Naive B cell (primary cell): ENCODE data around the gene PRICKLE4. TPM values are rescaled to one million over a fixed set of nuclear protein-coding genes. Genes with fewer than 3 reads are reported as not detected.
"Not testable (repeated sequence)": the region's sequence is repeated elsewhere in the genome, so short reads cannot be mapped to it uniquely, and the experiment has no call there.

Source experiments
- ATAC-seq, 2 donors: fragments of 150-1000 bp; cut with Tn5 transposase; 2 replicates each; pipeline ENCODE4 v1.10.0; 2021; ENCODE audit warnings: low read depth in 2 of 2, mild to moderate bottlenecking in 2 of 2, moderate library complexity in 2 of 2
- DNase-seq: peaks from one replicate; pipeline ENCODE4 v3.0.0; 2022
- H3K27ac Mint-ChIP-seq, 6 donors: one replicate each; pipeline ENCODE4 v1.8.0; 2020 to 2022; ENCODE audit warnings: mild to moderate bottlenecking in 6 of 6, mixed read lengths in 6 of 6, moderate library complexity in 5 of 6, inconsistent platforms in 2 of 6
- H3K27me3 Mint-ChIP-seq, 3 donors: one replicate each; pipeline ENCODE4 v1.8.0; 2021 to 2022; ENCODE audit warnings: mixed read lengths in 3 of 3, mild to moderate bottlenecking in 1 of 3
- H3K36me3 Mint-ChIP-seq, 2 donors: one replicate each; pipeline ENCODE4 v1.8.0; 2020 to 2022; ENCODE audit warnings: mixed read lengths in 2 of 2, inconsistent platforms in 1 of 2, mild to moderate bottlenecking in 1 of 2
- H3K4me1 Mint-ChIP-seq, 3 donors: one replicate each; pipeline ENCODE4 v1.8.0; 2020 to 2022; ENCODE audit warnings: mixed read lengths in 3 of 3, inconsistent platforms in 1 of 3, mild to moderate bottlenecking in 1 of 3, moderate library complexity in 1 of 3
- H3K4me3 Mint-ChIP-seq, 8 donors: one replicate each; pipeline ENCODE4 v1.8.0; 2020 to 2022; ENCODE audit warnings: mild to moderate bottlenecking in 8 of 8, mixed read lengths in 8 of 8, moderate library complexity in 8 of 8, inconsistent platforms in 2 of 8
- H3K9me3 Mint-ChIP-seq, 7 donors: one replicate each; pipeline ENCODE4 v1.8.0; 2020 to 2022; ENCODE audit warnings: mixed read lengths in 7 of 7, mild to moderate bottlenecking in 5 of 7, inconsistent platforms in 2 of 7, moderate library complexity in 1 of 7
- polyA plus RNA-seq, 6 donors: library from polyadenylated mRNA; unstranded; fragments of 300-500 nt; fragmentation: Illumina TruSeq; gene quantifications; one replicate each; pipeline ENCODE4 v1.2.3, GENCODE V29; 2021; ENCODE audit warnings: low read depth in 6 of 6

PRICKLE4 gene
- polyA plus RNA-seq, 6 donors from 2014 or later, result not detected

DNA sequence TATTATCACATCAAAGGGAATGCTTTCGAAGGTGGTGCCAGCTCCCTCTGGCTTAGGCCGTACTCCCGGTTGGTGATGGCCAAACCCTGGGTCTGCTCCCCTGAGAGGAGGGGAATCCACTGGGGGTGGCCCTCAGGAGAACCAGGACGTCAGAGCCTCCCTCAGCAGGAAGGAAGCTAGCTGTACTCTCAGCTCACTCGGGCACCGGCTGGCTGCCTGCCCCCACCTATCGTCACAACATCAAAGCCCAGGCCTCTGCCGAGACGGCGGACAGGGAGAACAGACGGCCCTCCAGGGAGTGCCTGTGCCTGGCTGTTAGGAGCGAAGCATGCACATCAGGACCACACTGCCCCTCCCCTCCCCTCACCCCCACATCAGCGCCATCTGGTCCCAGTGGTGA, 24.2 kb upstream of the PRICKLE4 start:
- ATAC-seq (peak; percentile 37 to 38), DNase-seq (no peak)
- no peaks in the 10 kb centered on the region for H3K36me3 Mint-ChIP-seq
- no peaks in the 10 kb centered on the region for H3K9me3 Mint-ChIP-seq
- peaks cover 0 to 2% (median 0%) of the 10 kb centered on the region in 3 donors for H3K4me1 Mint-ChIP-seq
- H3K27ac Mint-ChIP-seq, result no peak overlapping the region
- H3K27me3 Mint-ChIP-seq, result peaks cover 0 to 7% (median 5%) of the 10 kb centered on the region in 3 donors
- H3K4me3 Mint-ChIP-seq, result no peak overlapping the region

DNA sequence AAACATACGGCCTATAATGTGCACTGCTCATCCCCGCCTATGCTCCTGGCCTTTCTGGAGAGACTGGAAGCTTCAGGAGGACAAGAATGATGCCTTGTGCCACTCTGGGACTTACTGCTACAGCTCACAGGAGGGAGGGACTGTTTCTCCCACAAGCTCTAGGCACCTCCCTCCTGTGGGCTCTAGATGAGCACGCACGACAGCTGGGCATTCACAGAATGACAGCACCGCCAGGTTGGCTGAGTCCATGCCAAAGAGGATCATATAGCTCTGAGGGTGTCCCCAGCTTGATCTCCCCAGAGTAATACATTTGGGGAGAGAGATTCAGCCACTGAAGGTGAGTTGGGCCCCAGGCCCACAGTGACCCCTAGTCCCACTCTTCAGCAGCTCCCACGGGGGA, 23.3 kb upstream of the PRICKLE4 start:
- no peak for ATAC-seq
- Mint-ChIP-seq H3K9me3 (no peaks in the 10 kb centered on the region), H3K4me3 (no peak overlapping the region), H3K36me3 (no peaks in the 10 kb centered on the region), H3K4me1 (peaks cover 0 to 2% (median 0%) of the 10 kb centered on the region in 3 donors), H3K27me3 (peaks cover 0 to 7% (median 5%) of the 10 kb centered on the region in 3 donors), H3K27ac (no peak overlapping the region)
- DNase-seq, result no peak

DNA sequence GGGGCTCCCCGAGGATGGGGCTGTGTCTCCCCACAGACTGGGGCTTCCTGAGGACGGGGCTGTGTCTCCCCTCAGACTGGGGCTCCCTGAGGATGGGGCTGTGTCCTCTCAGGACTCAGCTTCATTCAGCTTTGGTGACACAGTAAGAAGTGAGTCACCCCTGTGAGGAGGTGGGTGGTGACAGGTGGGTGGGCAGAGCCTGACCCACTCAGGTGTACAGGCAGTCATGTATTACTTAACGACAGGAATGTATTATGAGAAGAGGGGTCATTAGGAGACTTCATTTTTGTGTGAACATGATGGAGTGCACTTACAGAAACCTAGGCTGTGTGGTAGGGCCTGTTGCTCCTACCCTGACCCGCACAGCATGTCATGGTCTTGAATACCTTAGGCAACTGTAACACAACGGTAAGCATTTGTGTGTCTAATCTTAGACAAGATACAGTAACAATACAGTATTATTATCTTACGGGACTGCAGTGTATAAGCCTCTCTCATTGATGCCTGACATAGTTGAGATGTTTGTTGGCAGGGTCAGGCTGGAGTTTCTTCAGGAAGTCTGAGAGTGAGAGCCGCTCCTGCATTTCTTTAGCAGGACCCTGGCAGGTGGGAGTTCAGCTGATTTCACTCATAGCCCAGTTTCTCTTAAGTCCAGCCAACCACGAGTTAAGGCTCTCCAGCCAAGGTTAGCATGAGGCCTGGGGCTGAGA, 22.5 kb upstream of the PRICKLE4 start:
- no peak overlapping the region for H3K27ac Mint-ChIP-seq
- H3K4me3 Mint-ChIP-seq, result no peak overlapping the region
- peaks cover 0 to 12% (median 5%) of the 10 kb centered on the region in 3 donors for H3K27me3 Mint-ChIP-seq
- no peaks in the 10 kb centered on the region for H3K36me3 Mint-ChIP-seq
- no peaks in the 10 kb centered on the region for H3K9me3 Mint-ChIP-seq
- ATAC-seq (no peak), DNase-seq (no peak)
- peaks cover 0 to 2% (median 0%) of the 10 kb centered on the region in 3 donors for H3K4me1 Mint-ChIP-seq

DNA sequence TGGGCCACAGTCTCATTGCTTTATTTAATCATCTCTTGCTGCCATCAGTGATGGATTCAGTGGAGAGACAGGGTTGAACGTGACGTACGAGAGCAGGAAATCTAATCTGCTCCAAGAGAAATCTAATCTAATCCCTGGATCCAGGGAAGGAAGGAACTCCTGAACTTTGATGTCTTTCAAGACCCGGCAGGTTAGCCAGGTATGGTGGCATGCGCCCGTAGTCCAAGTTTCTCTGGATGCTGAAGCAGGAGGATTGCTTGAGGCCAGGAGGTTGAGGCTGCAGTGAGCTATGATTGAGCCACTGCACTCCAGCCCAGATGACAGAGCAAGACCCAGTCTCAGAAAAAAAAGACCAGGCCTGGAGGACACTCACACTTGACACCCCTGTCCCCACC, 21.9 kb upstream of the PRICKLE4 start:
- Mint-ChIP-seq H3K9me3 (no peaks in the 10 kb centered on the region), H3K4me1 (peaks cover 0 to 2% (median 0%) of the 10 kb centered on the region in 3 donors), H3K27me3 (peaks cover 0 to 16% (median 5%) of the 10 kb centered on the region in 3 donors), H3K36me3 (no peaks in the 10 kb centered on the region), H3K4me3 (no peak overlapping the region), H3K27ac (no peak overlapping the region)
- ATAC-seq (no peak), DNase-seq (no peak)

DNA sequence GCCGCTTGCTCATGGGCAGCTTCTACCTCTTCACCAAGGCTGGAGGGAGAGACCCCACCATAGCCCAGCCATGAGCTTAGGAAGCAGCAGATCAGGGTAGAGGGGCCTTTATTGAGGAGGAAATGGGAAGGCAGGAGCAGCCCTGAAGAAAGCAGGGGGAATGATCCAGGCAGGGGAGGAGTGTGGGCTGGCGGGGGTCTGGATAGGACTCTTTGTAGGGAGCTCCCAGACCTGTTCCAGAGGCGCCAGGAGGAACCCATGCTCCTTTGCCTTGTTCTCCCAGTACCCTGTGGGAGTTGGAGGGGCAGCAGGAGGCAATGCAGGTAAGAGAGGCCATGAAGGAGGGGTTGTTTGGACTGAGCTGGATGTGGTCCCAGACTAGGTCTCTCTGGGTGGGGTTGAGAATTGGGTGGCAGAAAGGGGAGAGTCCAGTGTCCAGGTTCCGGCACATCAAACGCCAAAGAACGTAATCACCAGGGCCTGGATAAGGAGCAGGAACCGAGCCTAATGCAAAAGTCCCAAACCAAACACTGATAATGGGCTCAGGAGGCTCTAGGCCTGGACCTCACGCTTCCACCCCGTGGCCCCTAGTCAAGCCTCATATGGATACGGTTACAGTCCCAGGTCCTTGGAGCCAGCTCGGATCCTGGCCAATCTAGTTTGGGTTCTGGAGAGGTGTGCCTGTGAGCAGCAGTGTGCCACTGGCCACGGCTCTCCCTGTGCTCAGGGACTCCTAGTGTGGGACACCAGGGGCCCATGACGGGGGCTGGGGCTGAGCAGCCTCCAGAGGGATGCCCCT, 21.3 kb upstream of the PRICKLE4 start:
- H3K27ac Mint-ChIP-seq, result peak overlapping the region in 1 of 6 donors; percentile 29
- H3K4me1 Mint-ChIP-seq, result peaks cover 0 to 2% (median 0%) of the 10 kb centered on the region in 3 donors
- no peaks in the 10 kb centered on the region for H3K9me3 Mint-ChIP-seq
- DNase-seq (no peak), ATAC-seq (no peak)
- H3K36me3 Mint-ChIP-seq, result no peaks in the 10 kb centered on the region
- H3K4me3 Mint-ChIP-seq, result no peak overlapping the region
- peaks cover 0 to 11% (median 5%) of the 10 kb centered on the region in 3 donors for H3K27me3 Mint-ChIP-seq

DNA sequence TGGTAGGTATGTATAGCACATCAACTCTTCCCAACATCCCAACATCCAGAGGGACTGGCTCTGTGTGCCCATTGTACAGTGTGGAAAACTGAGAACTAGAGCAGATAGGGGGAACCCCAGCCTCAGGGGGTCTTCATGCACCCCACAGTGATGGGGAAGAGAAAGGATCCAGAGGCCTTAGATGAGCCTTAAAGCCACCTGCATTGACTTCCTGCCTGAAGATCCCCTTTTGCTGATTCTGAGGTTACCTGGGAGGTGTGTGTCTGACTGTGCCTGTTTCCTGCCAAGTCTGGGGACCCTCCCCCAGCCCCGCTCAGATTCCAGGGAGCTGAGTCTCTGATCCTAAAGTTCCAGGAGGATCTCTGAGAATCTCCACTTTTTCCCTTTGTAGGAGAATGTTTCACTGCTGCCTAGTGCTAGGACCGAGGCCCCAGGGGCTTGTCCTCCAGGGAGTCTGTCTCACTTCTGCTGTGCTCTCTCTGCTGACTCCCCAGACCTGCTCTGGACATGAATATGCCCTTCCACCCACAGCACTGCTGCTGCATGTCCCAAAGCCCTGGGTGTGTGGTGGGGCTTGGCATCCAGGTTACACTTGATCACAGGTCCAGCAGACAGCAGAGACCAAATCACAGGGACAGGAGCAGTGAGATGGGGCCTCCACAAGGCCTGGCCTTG, 20.5 kb upstream of the PRICKLE4 start:
- peak overlapping the region in 1 of 6 donors; percentile 33 for H3K27ac Mint-ChIP-seq
- no peak for DNase-seq
- H3K9me3 Mint-ChIP-seq, result no peaks in the 10 kb centered on the region
- H3K36me3 Mint-ChIP-seq, result no peaks in the 10 kb centered on the region
- peaks cover 0 to 2% (median 0%) of the 10 kb centered on the region in 3 donors for H3K4me1 Mint-ChIP-seq
- no peak overlapping the region for H3K4me3 Mint-ChIP-seq
- ATAC-seq, result no peak
- peaks cover 0 to 11% (median 5%) of the 10 kb centered on the region in 3 donors for H3K27me3 Mint-ChIP-seq

DNA sequence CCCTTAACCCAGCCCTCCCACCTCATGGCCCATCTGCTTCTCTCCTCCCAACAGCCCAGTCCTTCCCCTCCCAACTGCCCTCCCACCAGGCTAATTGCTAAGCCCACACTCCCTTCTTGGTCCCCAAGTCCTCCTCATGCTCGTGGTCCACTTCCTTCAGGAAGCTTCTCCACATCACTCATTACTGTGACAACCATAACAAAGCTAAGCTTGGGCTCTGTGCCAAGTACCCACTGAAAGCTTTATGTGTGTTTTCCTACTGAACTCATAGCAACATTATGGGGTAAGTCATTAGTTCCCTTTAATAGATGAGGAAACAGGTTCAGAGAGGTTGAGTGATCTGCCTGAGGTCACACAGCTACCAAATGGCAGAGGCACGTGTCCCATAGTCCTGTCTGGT, 17.1 kb upstream of the PRICKLE4 start:
- Mint-ChIP-seq H3K9me3 (no peaks in the 10 kb centered on the region), H3K27me3 (peaks cover 0 to 11% (median 0%) of the 10 kb centered on the region in 3 donors), H3K4me1 (no peaks in the 10 kb centered on the region), H3K36me3 (no peaks in the 10 kb centered on the region), H3K4me3 (no peak overlapping the region), H3K27ac (no peak overlapping the region)
- ATAC-seq (no peak), DNase-seq (no peak)

DNA sequence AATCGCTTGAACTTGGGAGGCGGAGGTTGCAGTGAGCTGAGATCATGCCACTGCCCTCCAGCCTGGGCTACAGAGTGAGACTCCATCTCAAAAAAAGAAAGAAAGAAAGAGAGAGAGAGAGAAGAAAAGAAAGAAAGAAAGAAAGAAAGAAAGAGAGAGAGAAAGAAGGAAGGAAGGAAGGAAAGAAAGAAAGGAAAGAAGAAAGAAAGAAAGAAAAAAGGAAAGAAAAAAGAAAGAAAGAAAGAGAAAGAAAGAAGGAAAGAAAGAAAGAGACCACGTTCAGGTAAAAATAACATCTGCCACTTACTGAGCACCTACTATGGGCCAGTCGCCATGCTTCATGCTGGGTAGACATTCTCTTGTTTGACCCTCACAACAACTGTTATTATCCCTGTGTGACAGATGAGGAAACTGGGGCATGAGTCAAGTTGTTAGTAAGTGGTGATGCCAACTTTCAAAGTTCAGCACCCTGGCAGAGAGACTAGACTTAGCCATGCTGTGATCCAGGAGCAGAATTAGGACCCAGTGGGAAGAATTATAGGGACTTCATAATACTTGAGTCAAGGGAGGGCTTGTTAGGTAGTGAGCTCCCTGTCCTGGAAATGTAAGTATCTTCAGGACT, 14.4 kb upstream of the PRICKLE4 start:
- peak overlapping the region in 1 of 8 donors; percentile 18 for H3K4me3 Mint-ChIP-seq
- not testable (repeated sequence) for H3K36me3 Mint-ChIP-seq, ATAC-seq, H3K9me3 Mint-ChIP-seq, H3K27ac Mint-ChIP-seq, H3K4me1 Mint-ChIP-seq, DNase-seq
- peaks cover 0 to 11% (median 0%) of the 10 kb centered on the region in 3 donors for H3K27me3 Mint-ChIP-seq

DNA sequence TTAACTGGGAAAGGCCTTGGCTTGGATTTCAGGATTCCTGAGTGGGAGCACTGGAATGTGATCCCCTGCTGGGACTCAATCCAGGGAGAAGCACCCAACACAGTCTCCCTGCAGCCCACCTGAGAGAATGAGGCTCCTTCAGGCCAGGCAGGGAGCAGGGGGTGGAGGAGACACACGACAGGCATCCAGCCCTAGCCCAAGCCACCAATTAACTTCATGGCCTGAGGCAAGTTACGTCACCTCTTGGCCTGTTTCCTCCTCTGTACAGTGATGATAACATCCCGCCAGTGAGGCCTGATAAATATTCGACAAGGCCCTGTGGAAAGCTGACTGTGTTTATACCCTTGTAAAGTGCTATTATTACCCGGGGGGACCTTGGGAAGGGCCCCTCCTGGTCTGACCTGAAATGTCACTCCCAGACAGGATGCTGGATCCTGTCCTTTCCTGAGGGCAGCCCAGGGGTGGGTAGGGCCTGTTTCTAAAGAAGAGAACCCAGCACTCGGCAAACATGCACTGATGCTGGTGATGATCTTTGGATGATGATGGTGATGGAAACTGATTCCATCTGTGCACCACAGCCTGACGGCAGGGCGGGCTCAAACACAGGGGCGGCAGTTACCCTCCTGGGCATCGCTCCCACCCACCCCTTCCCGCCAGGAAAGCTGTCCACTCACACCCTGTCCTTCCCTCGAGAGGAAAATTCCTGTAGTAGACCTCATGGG, 13.3 kb upstream of the PRICKLE4 start:
- peaks cover 5 to 15% of the 10 kb centered on the region in 2 donors for H3K36me3 Mint-ChIP-seq
- peaks cover 0 to 11% (median 0%) of the 10 kb centered on the region in 3 donors for H3K27me3 Mint-ChIP-seq
- no peak for ATAC-seq
- H3K27ac Mint-ChIP-seq, result no peak overlapping the region
- no peaks in the 10 kb centered on the region for H3K4me1 Mint-ChIP-seq
- no peaks in the 10 kb centered on the region for H3K9me3 Mint-ChIP-seq
- no peak for DNase-seq
- peak overlapping the region in 1 of 8 donors; percentile 53 for H3K4me3 Mint-ChIP-seq

DNA sequence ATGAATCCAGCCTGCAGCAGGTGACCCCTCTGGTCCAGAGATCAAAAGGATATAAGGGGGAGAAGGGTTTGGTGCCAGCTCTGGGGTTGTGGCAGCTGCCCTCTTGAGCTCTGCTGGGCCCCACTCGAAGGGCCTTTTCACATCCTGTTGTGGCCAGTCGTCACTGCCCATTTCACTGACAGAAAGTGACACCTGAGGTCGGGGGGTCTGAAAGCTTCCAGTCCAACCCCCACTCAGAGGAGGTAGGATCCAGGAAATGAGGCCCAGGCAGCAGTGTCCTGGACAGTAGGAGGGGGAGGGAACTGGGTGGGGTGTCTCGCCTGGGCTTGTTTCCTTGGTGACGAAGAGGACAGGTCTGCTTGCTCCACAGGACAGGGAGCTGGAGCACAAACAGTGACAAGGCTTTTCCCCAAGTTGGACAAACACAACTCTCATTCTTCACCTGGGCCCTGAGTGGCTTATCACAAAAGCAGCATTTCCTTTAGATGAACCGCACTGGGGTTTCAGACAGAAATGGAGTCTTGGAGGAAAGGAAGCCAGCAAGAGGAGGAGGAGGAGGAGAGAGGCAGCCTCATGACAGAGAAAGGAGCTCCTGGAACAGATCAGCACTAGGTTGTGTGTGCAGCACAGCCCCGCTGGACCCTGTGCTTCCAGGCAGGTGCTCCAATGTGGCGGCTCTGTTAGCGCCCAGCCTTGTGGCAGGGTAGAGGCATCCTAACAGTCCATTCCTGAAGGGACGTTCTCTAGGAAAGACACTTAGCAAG, 11.9 kb upstream of the PRICKLE4 start:
- H3K9me3 Mint-ChIP-seq, result no peaks in the 10 kb centered on the region
- peaks cover 6 to 16% of the 10 kb centered on the region in 2 donors for H3K36me3 Mint-ChIP-seq
- ATAC-seq, result no peak
- no peak for DNase-seq
- H3K27ac Mint-ChIP-seq, result no peak overlapping the region
- H3K4me3 Mint-ChIP-seq, result no peak overlapping the region
- no peaks in the 10 kb centered on the region for H3K4me1 Mint-ChIP-seq
- H3K27me3 Mint-ChIP-seq, result peaks cover 0 to under 1% (median 0%) of the 10 kb centered on the region in 3 donors

DNA sequence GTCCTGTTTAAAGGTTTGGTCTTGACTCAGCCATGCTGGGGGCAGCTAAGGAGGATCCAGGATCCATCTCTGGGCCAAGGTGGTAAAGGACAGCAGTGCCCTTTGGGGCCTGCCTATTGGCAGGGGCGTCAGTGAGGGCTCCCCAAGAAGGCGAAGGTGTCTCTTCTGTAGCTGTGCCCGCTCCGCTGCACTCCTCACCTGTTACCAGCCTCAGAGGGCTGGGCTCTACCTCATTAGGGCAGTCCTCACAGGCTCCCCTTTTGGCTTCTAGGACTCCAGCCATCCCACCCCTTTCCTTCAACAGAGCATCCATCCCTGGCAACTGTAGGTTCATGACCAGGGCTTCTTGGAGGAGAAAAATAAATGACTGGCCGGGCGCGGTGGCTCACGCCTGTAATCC, 11.2 kb upstream of the PRICKLE4 start:
- H3K4me3 Mint-ChIP-seq, result no peak overlapping the region
- H3K4me1 Mint-ChIP-seq, result peaks cover 0 to 3% (median 0%) of the 10 kb centered on the region in 3 donors
- ATAC-seq, result no peak
- H3K36me3 Mint-ChIP-seq, result peaks cover 6 to 22% of the 10 kb centered on the region in 2 donors
- H3K27me3 Mint-ChIP-seq, result no peaks in the 10 kb centered on the region
- no peak overlapping the region for H3K27ac Mint-ChIP-seq
- no peaks in the 10 kb centered on the region for H3K9me3 Mint-ChIP-seq
- DNase-seq, result no peak

DNA sequence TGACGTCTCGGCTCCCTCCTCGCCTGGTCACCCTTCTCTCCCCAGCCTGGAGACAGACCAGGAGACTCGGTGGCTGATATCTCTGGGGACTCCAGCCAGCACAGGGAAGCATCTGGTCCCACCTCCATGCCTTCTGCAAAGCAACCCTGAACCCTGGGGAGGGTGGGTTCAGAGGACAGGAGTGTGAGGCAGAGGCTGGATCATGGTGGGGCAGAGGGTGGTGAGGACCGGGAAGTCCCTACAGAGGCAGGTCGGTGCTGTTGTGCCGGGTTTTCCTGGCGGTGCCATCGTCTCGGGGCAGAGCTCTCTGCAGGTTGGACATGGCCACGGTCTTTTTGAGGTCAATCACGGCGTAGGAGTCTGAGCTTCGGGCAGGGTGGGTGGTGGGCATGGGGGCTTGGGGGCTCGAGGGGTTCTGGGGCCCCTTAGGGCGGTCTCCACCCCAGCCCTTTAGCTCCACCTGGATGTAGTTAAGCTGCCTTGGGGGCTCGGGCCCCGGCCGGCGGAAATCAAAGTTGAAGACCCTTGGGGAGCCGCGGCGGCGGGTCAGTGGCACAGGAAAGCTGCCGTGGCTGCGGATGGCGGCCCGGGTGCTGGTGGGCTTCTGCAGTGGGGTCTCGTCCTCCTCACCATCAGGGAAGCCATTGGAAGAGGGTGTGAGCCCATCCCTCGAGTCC, 10.1 kb upstream of the PRICKLE4 start:
- H3K4me3 Mint-ChIP-seq, result no peak overlapping the region
- H3K4me1 Mint-ChIP-seq, result peaks cover 0 to 3% (median 0%) of the 10 kb centered on the region in 3 donors
- no peak overlapping the region for H3K27ac Mint-ChIP-seq
- H3K27me3 Mint-ChIP-seq, result no peaks in the 10 kb centered on the region
- DNase-seq (no peak), ATAC-seq (no peak)
- H3K9me3 Mint-ChIP-seq, result no peaks in the 10 kb centered on the region
- peaks cover 6 to 25% of the 10 kb centered on the region in 2 donors for H3K36me3 Mint-ChIP-seq
